Activated CD4-positive, alpha-beta T cell treated with anti-CD3 and anti-CD28 coated beads, Interleukin-2, amount 10 ng/mL, durations not matched to agents 7 days and 5 days (primary cell): Measurements from ENCODE around the gene IRF2. TPM values are rescaled to one million over a fixed set of nuclear protein-coding genes. Genes with fewer than 3 reads are reported as not detected.
A peak's percentile ranks its signal among the peaks of the same experiment; 100 is the strongest.
"Not testable (repeated sequence)": the region's sequence is repeated elsewhere in the genome, so short reads cannot be mapped to it uniquely, and the experiment has no call there.

Experiments
- CTCF ChIA-PET: fragments of 350-600 bp; sonication (Branson Sonifier 250); formaldehyde crosslinking; loops from one replicate; lab custom pipeline; 2021; ENCODE audit warnings: antibody characterized with exemption; lab: Charles Lee
- POLR2A ChIA-PET: fragments of 350-600 bp; sonication (Branson Sonifier 250); formaldehyde crosslinking; loops from one replicate; lab custom pipeline; 2021; ENCODE audit warnings: antibody characterized with exemption; lab: Charles Lee
- DNase-seq: peaks from one replicate; pipeline ENCODE4 v3.0.0-alpha.2; 2020
- H3K27ac Mint-ChIP-seq: one replicate; pipeline ENCODE4 v1.8.0; 2021; ENCODE audit warnings: mild to moderate bottlenecking, moderate library complexity, mixed read lengths
- H3K27me3 Mint-ChIP-seq: one replicate; pipeline ENCODE4 v1.8.0; 2021; ENCODE audit warnings: mixed read lengths
- H3K36me3 Mint-ChIP-seq: one replicate; pipeline ENCODE4 v1.8.0; 2021; ENCODE audit warnings: low read depth, mixed read lengths
- H3K4me1 Mint-ChIP-seq: one replicate; pipeline ENCODE4 v1.8.0; 2021; ENCODE audit warnings: mixed read lengths
- H3K4me3 Mint-ChIP-seq: one replicate; pipeline ENCODE4 v1.8.0; 2021; ENCODE audit warnings: mild to moderate bottlenecking, moderate library complexity, mixed read lengths
- H3K9me3 Mint-ChIP-seq: one replicate; pipeline ENCODE4 v1.8.0; 2021; ENCODE audit warnings: mixed read lengths
- total RNA-seq, 2 experiments: library from RNA; stranded (reverse); gene quantifications; one replicate each; pipeline ENCODE4 v1.2.3, GENCODE V29; 2021

IRF2 gene
- total RNA-seq, 2 experiments from 2014 or later: 82.1 to 84.3 TPM

- ChIA-PET CTCF (interaction anchor here (0.8 to 3.1 kb wide), 4 partner anchors 10 to 65 kb away, joined by 3 to 12 read pairs (median 4); no protein-coding TSS in a partner anchor), POLR2A (no interaction called here)
- Mint-ChIP-seq H3K27ac (no peak overlapping the region), H3K4me3 (no peak overlapping the region), H3K4me1 (peaks cover 18% of the 10 kb centered on the region), H3K36me3 (no peaks in the 10 kb centered on the region), H3K9me3 (peaks cover 6% of the 10 kb centered on the region), H3K27me3 (no peaks in the 10 kb centered on the region)
- no peak for DNase-seq
These were observed 126.8 kb downstream of the IRF2 start for GRCh38 chr4:184347251-184348239.

GRCh38 chr4:184346682-184347081, 127.7 kb downstream of the IRF2 start:
- Mint-ChIP-seq H3K36me3 (no peaks in the 10 kb centered on the region), H3K27ac (no peak overlapping the region), H3K9me3 (peaks cover 6% of the 10 kb centered on the region), H3K4me1 (peaks cover 18% of the 10 kb centered on the region), H3K4me3 (no peak overlapping the region), H3K27me3 (no peaks in the 10 kb centered on the region)
- ChIA-PET POLR2A (no interaction called here), CTCF (interaction anchor here (0.9 to 3.1 kb wide), 3 partner anchors 9 to 64 kb away, joined by 3 to 12 read pairs (median 4); no protein-coding TSS in a partner anchor)
- no peak for DNase-seq

GRCh38 chr4:184346273-184346672, 128.1 kb downstream of the IRF2 start:
- H3K9me3 Mint-ChIP-seq, H3K27ac Mint-ChIP-seq, CTCF ChIA-PET, DNase-seq, POLR2A ChIA-PET, H3K4me3 Mint-ChIP-seq, H3K27me3 Mint-ChIP-seq, H3K36me3 Mint-ChIP-seq: not testable (repeated sequence)
- H3K4me1 Mint-ChIP-seq: peaks cover 18% of the 10 kb centered on the region

GRCh38 chr4:184345573-184345922, 128.8 kb downstream of the IRF2 start:
- Mint-ChIP-seq H3K27me3 (no peaks in the 10 kb centered on the region), H3K4me1 (peaks cover 18% of the 10 kb centered on the region), H3K4me3 (no peak overlapping the region), H3K27ac (no peak overlapping the region), H3K9me3 (no peaks in the 10 kb centered on the region), H3K36me3 (no peaks in the 10 kb centered on the region)
- POLR2A ChIA-PET: no interaction called here
- no peak for DNase-seq
- CTCF ChIA-PET: interaction anchor here (0.9 kb wide), 1 partner anchor 19 kb away, joined by 3 read pairs; no protein-coding TSS in a partner anchor

- no peaks in the 10 kb centered on the region for H3K27me3 Mint-ChIP-seq
- CTCF ChIA-PET: interaction anchor here (0.9 kb wide), 1 partner anchor 18 kb away, joined by 3 read pairs; no protein-coding TSS in a partner anchor
- H3K27ac Mint-ChIP-seq: no peak overlapping the region
- POLR2A ChIA-PET: no interaction called here
- no peaks in the 10 kb centered on the region for H3K36me3 Mint-ChIP-seq
- no peak for DNase-seq
- no peaks in the 10 kb centered on the region for H3K9me3 Mint-ChIP-seq
- no peak overlapping the region for H3K4me3 Mint-ChIP-seq
- H3K4me1 Mint-ChIP-seq: peaks cover 18% of the 10 kb centered on the region
These were observed 129.3 kb downstream of the IRF2 start for GRCh38 chr4:184344899-184345572.

GRCh38 chr4:184344435-184344834, 129.9 kb downstream of the IRF2 start:
- Mint-ChIP-seq H3K4me1 (peaks cover 21% of the 10 kb centered on the region), H3K9me3 (no peaks in the 10 kb centered on the region), H3K27ac (no peak overlapping the region), H3K27me3 (no peaks in the 10 kb centered on the region), H3K4me3 (peak overlapping the region; percentile 76), H3K36me3 (no peaks in the 10 kb centered on the region)
- ChIA-PET CTCF (interaction anchor here (1.4 kb wide), 1 partner anchor 13 kb away, joined by 4 read pairs; no protein-coding TSS in a partner anchor), POLR2A (no interaction called here)
- no peak for DNase-seq

- POLR2A ChIA-PET: no interaction called here
- H3K4me1 Mint-ChIP-seq: peaks cover 24% of the 10 kb centered on the region
- peak overlapping the region; percentile 76 for H3K4me3 Mint-ChIP-seq
These were observed 130.7 kb downstream of the IRF2 start for GRCh38 chr4:184343502-184344177.

GRCh38 chr4:184342857-184343237, 131.5 kb downstream of the IRF2 start:
- Mint-ChIP-seq H3K4me1 (peaks cover 24% of the 10 kb centered on the region), H3K27ac (peak overlapping the region; percentile 83), H3K4me3 (peak overlapping the region; percentile 76)
- H3K9me3 Mint-ChIP-seq, DNase-seq, POLR2A ChIA-PET, H3K27me3 Mint-ChIP-seq, H3K36me3 Mint-ChIP-seq: not testable (repeated sequence)
- CTCF ChIA-PET: interaction anchor here (0.9 to 1.8 kb wide), 6 partner anchors 9 to 79 kb away, joined by 3 to 6 read pairs (median 4); no protein-coding TSS in a partner anchor

More at GRCh38 chr4:184343502-184344177, 130.7 kb downstream of the IRF2 start:
- H3K9me3 Mint-ChIP-seq: peaks cover 3% of the 10 kb centered on the region
- no peaks in the 10 kb centered on the region for H3K36me3 Mint-ChIP-seq
- peak overlapping the region; percentile 83 for H3K27ac Mint-ChIP-seq
- CTCF ChIA-PET: interaction anchor here (0.9 to 1.5 kb wide), 6 partner anchors 8 to 80 kb away, joined by 3 to 5 read pairs (median 4); no protein-coding TSS in a partner anchor
- H3K27me3 Mint-ChIP-seq: no peaks in the 10 kb centered on the region
- peak; percentile 61 for DNase-seq

GRCh38 chr4:184342167-184342856, 132.0 kb downstream of the IRF2 start:
- Mint-ChIP-seq H3K36me3 (peaks cover 2% of the 10 kb centered on the region), H3K4me3 (no peak overlapping the region), H3K27me3 (no peaks in the 10 kb centered on the region), H3K9me3 (peaks cover 8% of the 10 kb centered on the region), H3K27ac (peak overlapping the region; percentile 3), H3K4me1 (peaks cover 24% of the 10 kb centered on the region)
- ChIA-PET CTCF (interaction anchor here (1.3 to 2.6 kb wide), 6 partner anchors 11 to 79 kb away, joined by 3 to 10 read pairs (median 4); no protein-coding TSS in a partner anchor), POLR2A (no interaction called here)
- no peak for DNase-seq

GRCh38 chr4:184339398-184340193, 134.8 kb downstream of the IRF2 start:
- H3K4me3 Mint-ChIP-seq, H3K36me3 Mint-ChIP-seq, H3K27me3 Mint-ChIP-seq, H3K27ac Mint-ChIP-seq, POLR2A ChIA-PET: not testable (repeated sequence)
- CTCF ChIA-PET: interaction anchor here (0.6 to 2.6 kb wide), 2 partner anchors 11 to 1056 kb away, joined by 5 to 10 read pairs; no protein-coding TSS in a partner anchor
- H3K9me3 Mint-ChIP-seq: peaks cover 24% of the 10 kb centered on the region
- H3K4me1 Mint-ChIP-seq: peaks cover 32% of the 10 kb centered on the region
- DNase-seq: peak; percentile 20

- H3K36me3 Mint-ChIP-seq: peaks cover 11% of the 10 kb centered on the region
- DNase-seq: no peak
- H3K27me3 Mint-ChIP-seq: no peaks in the 10 kb centered on the region
- ChIA-PET POLR2A (no interaction called here), CTCF (interaction anchor here (0.5 to 2.0 kb wide), 3 partner anchors 10 to 93 kb away, joined by 3 to 12 read pairs (median 5); no protein-coding TSS in a partner anchor)
- H3K4me3 Mint-ChIP-seq: no peak overlapping the region
- H3K9me3 Mint-ChIP-seq: peaks cover 27% of the 10 kb centered on the region
- H3K4me1 Mint-ChIP-seq: peaks cover 22% of the 10 kb centered on the region
- H3K27ac Mint-ChIP-seq: no peak overlapping the region
These were observed 136.4 kb downstream of the IRF2 start for GRCh38 chr4:184337907-184338306.
